HepG2 (cell line): ENCODE data around the gene INTS14. TPM values are rescaled to one million over a fixed set of nuclear protein-coding genes. Genes with fewer than 3 reads are reported as not detected.

ENCODE experiments used
- ATM ChIP-seq: fragments of 450-650 bp; IDR thresholded peaks from 2 replicates; pipeline ENCODE4 v1.7.1; 2017; ENCODE audit warnings: mild to moderate bottlenecking, borderline replicate concordance
- GTF3A ChIP-seq: sonication (generic); formaldehyde crosslinking; conservative IDR thresholded peaks from 2 replicates; pipeline ENCODE4 v1.4.0; 2020; ENCODE audit warnings: mild to moderate bottlenecking, missing genetic modification reagents
- HDAC1 ChIP-seq: sonication (generic); formaldehyde crosslinking; IDR thresholded peaks from 2 replicates; pipeline ENCODE4 v1.5.1; 2020; ENCODE audit warnings: mild to moderate bottlenecking, missing genetic modification reagents
- HMG20B ChIP-seq: conservative IDR thresholded peaks from 2 replicates; pipeline ENCODE4 v1.6.1; 2016; ENCODE audit warnings: missing genetic modification reagents, missing compliant biosample characterization
- JDP2 ChIP-seq: sonication (generic); formaldehyde crosslinking; IDR thresholded peaks from 2 replicates; pipeline ENCODE4 v1.8.1; 2022; ENCODE audit warnings: missing genetic modification reagents, borderline replicate concordance
- KAT7 ChIP-seq: IDR thresholded peaks from 2 replicates; pipeline ENCODE4 v1.6.1; 2018; ENCODE audit warnings: borderline replicate concordance, missing compliant biosample characterization
- MAFF ChIP-seq: IDR thresholded peaks from 2 replicates; pipeline ENCODE4 v1.6.1; 2011; ENCODE audit warnings: low read depth, low read length, improper control_type of control experiment
- MYPOP ChIP-seq: sonication (generic); formaldehyde crosslinking; IDR thresholded peaks from 2 replicates; pipeline ENCODE4 v1.8.1; 2023; ENCODE audit warnings: mild to moderate bottlenecking, moderate library complexity, missing genetic modification reagents
- PBX2 ChIP-seq: IDR thresholded peaks from 2 replicates; pipeline ENCODE4 v1.6.1; 2016; ENCODE audit warnings: control low read depth
- RBFOX2 ChIP-seq: fragments of 200-400 bp; formaldehyde crosslinking; IDR thresholded peaks from 2 replicates; pipeline ENCODE4 v1.6.1; 2017; ENCODE audit warnings: low read depth, mild to moderate bottlenecking, low read length
- RXRA ChIP-seq: sonication (generic); formaldehyde crosslinking; IDR thresholded peaks from 2 replicates; pipeline ENCODE4 v1.5.1; 2020; ENCODE audit warnings: missing genetic modification reagents
- RXRB ChIP-seq: IDR thresholded peaks from 2 replicates; pipeline ENCODE4 v1.6.1; 2016; ENCODE audit warnings: borderline replicate concordance, missing genetic modification reagents, missing compliant biosample characterization
- SCMH1 ChIP-seq: sonication (generic); formaldehyde crosslinking; IDR thresholded peaks from 2 replicates; pipeline ENCODE4 v1.9.0; 2021; ENCODE audit warnings: missing genetic modification reagents, mild to moderate bottlenecking, borderline replicate concordance
- TCF7L2 ChIP-seq: IDR thresholded peaks from 2 replicates; pipeline ENCODE4 v1.6.1; 2011; ENCODE audit warnings: mild to moderate bottlenecking, low read depth, low read length, moderate library complexity
- TFDP1 ChIP-seq: IDR thresholded peaks from 2 replicates; pipeline ENCODE4 v1.6.1; 2016; ENCODE audit warnings: missing compliant biosample characterization, missing genetic modification reagents, borderline replicate concordance
- THYN1 ChIP-seq: sonication (generic); formaldehyde crosslinking; IDR thresholded peaks from 2 replicates; pipeline ENCODE4 v1.8.1; 2023; ENCODE audit warnings: low read depth, mild to moderate bottlenecking, moderate library complexity, missing genetic modification reagents, borderline replicate concordance
- ZBTB42 ChIP-seq: sonication (generic); formaldehyde crosslinking; IDR thresholded peaks from 2 replicates; pipeline ENCODE4 v1.5.0; 2020; ENCODE audit warnings: mild to moderate bottlenecking, missing genetic modification reagents
- ZBTB7A ChIP-seq: sonication (generic); formaldehyde crosslinking; IDR thresholded peaks from 2 replicates; pipeline ENCODE4 v1.8.0; 2022; ENCODE audit warnings: mild to moderate bottlenecking, missing genetic modification reagents
- ZFP36L2 ChIP-seq: sonication (generic); formaldehyde crosslinking; IDR thresholded peaks from 2 replicates; pipeline ENCODE4 v1.4.0; 2020; ENCODE audit warnings: missing genetic modification reagents
- ZIK1 ChIP-seq: sonication (generic); formaldehyde crosslinking; IDR thresholded peaks from 2 replicates; pipeline ENCODE4 v1.5.0; 2020; ENCODE audit warnings: mild to moderate bottlenecking, low read depth, missing genetic modification reagents, borderline replicate concordance
- ZNF3 ChIP-seq: IDR thresholded peaks from 2 replicates; pipeline ENCODE4 v1.7.0; 2017; ENCODE audit warnings: inconsistent platforms
- ZNF614 ChIP-seq: IDR thresholded peaks from 2 replicates; pipeline ENCODE4 v1.6.1; 2018; ENCODE audit warnings: missing biosample characterization, missing genetic modification reagents, inconsistent platforms, borderline replicate concordance
- ZNF7 ChIP-seq: IDR thresholded peaks from 2 replicates; pipeline ENCODE4 v1.6.1; 2016; ENCODE audit warnings: missing biosample characterization, missing genetic modification reagents
- polyA plus RNA-seq, 8 experiments: library from polyadenylated mRNA; depleted of rRNA in 3 of 8; stranded (reverse) in 7 of 8; unstranded in 1 of 8; fragments of >200 nt; fragmentation: Illumina TruSeq in 4 of 8; extraction: Trizol in 4 of 8; gene quantifications; 2 replicates each; pipeline versions ENCODE4 v1.2.1 to v1.2.3, GENCODE V29; 2011 to 2016; ENCODE audit warnings: low read depth in 4 of 8, missing spikeins in 1 of 8, mixed read lengths in 1 of 8; ENCODE audit not compliant: insufficient read depth in 1 of 8
- total RNA-seq, 5 experiments: library from RNA; depleted of rRNA; stranded (reverse); fragments of >200 nt; fragmentation: Illumina TruSeq; extraction: Trizol; gene quantifications; 2 replicates each; pipeline ENCODE4 v1.2.3, GENCODE V29; 2016; ENCODE audit warnings: low read depth in 1 of 5
- TF ChIP-seq, protein P1 (sequence below): sonication (generic); formaldehyde crosslinking; IDR thresholded peaks from 2 replicates; pipeline ENCODE4 v1.9.0; 2021; ENCODE audit warnings: missing genetic modification reagents, mild to moderate bottlenecking, borderline replicate concordance

The INTS14 gene
- total and polyA plus RNA-seq, 2 of the 13 experiments (the other 11 are each of a cell fraction or from before 2014, with no cell fraction given), result 41.4 to 52.0 TPM

DNA sequence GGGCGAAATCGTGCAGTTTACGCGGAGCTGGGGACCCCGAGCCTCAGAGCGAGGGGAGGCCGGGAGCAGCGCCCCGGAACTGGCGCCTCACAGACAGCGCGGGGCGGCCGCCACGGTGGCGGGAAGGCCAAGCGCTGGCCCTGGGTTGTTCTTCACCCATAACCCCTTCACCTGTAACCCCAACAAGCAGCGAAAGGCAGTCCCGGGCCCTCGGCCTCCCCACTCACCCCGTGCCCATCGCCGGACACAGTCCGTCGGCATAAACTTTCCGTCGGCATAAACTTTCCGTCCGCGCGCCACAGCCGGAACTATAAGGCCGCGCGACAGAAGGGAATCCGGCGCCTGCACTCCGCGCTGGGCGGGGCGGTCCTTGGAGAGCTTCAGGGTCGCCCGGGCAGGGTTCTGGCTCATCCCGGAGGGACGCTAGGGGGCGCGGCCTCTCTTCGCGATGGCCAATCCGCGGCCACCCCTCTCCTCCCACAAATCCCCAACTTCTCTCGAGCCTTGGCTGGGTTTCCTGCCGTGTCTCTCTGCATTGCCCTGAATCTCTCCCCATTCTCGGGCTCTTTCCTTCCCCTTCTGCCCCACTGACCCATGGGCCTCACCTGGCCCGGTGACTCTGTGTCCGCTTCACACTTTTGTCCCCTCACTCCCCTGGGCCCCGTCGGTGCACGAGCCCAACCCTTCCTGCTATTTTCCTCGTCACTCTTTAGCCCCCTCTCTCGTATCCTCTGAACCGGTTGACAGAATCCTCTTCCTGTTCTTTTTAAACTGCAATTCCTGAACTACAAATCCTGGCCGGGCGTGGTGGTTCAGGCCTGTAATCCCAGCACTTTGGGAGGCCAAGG is at the start of gene INTS14 (continued):
- TF ChIP-seq HMG20B (CRISPR knock-in tag) (peak; percentile 87), JDP2 (CRISPR knock-in tag) (no peak), RXRB (CRISPR knock-in tag) (peak; percentile 85), TCF7L2 (no peak), ZNF3 (CRISPR knock-in tag) (peak; percentile 14; the same call in 1 of the 2 replicates), ZNF7 (no peak), ZFP36L2 (CRISPR knock-in tag) (no peak), RBFOX2 (peak; percentile 97), GTF3A (CRISPR knock-in tag) (peak; percentile 83), TFDP1 (CRISPR knock-in tag) (peak; percentile 89), MAFF (no peak; the same call in 1 of the 2 replicates), KAT7 (peak; percentile 98), ZNF614 (CRISPR knock-in tag) (peak; percentile 97), ZBTB7A (CRISPR knock-in tag) (peak; percentile 49; the same call in 1 of the 2 replicates), RXRA (peak; percentile 85), ATM (no peak), PBX2 (CRISPR knock-in tag) (no peak), ZBTB42 (CRISPR knock-in tag) (no peak), THYN1 (CRISPR knock-in tag) (no peak), MYPOP (CRISPR knock-in tag) (peak; percentile 70), HDAC1 (CRISPR knock-in tag) (peak; percentile 98), ZIK1 (CRISPR knock-in tag) (peak; percentile 66; the same call in 1 of the 2 replicates), SCMH1 (CRISPR knock-in tag) (no peak)
- TF ChIP-seq, protein P1, sequence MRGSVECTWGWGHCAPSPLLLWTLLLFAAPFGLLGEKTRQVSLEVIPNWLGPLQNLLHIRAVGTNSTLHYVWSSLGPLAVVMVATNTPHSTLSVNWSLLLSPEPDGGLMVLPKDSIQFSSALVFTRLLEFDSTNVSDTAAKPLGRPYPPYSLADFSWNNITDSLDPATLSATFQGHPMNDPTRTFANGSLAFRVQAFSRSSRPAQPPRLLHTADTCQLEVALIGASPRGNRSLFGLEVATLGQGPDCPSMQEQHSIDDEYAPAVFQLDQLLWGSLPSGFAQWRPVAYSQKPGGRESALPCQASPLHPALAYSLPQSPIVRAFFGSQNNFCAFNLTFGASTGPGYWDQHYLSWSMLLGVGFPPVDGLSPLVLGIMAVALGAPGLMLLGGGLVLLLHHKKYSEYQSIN (CRISPR knock-in tag), result no peak
